Neural progenitor cell (in vitro differentiated cells): ENCODE results near the gene ROR2. TPM values are rescaled to one million over a fixed set of nuclear protein-coding genes. Genes with fewer than 3 reads are reported as not detected.
"Not testable (repeated sequence)": the region's sequence is repeated elsewhere in the genome, so short reads cannot be mapped to it uniquely, and the experiment has no call there.

ENCODE experiments used
- DNase-seq: peaks from one replicate; pipeline ENCODE4 v3.0.0-alpha.2; 2016; ENCODE audit warnings: low spot score
- H2AFZ ChIP-seq: fragments of 200-600 bp; sonication (generic); replicated peaks from 2 replicates; pipeline ENCODE4 v1.6.1; 2016; ENCODE audit warnings: antibody characterized with exemption
- H3F3A ChIP-seq: fragments of 200-600 bp; sonication (generic); 2 replicates; pipeline ENCODE4 v1.6.1; 2016; ENCODE audit warnings: antibody characterized with exemption, low read depth
- H3K27ac ChIP-seq: fragments of 200-600 bp; sonication (generic); 2 replicates; pipeline ENCODE4 v1.5.1; 2016; ENCODE audit warnings: mild to moderate bottlenecking
- H3K27me3 ChIP-seq: fragments of 200-600 bp; sonication (generic); 2 replicates; pipeline ENCODE4 v1.6.1; 2016; ENCODE audit warnings: mild to moderate bottlenecking, moderate library complexity
- H3K36me3 ChIP-seq: fragments of 200-600 bp; sonication (generic); 2 replicates; pipeline ENCODE4 v1.5.1; 2016
- H3K4me1 ChIP-seq: fragments of 200-600 bp; sonication (generic); 2 replicates; pipeline ENCODE4 v1.6.1; 2016; ENCODE audit warnings: mixed run types
- H3K4me2 ChIP-seq: fragments of 200-600 bp; sonication (generic); 2 replicates; pipeline ENCODE4 v1.6.1; 2016
- H3K4me3 ChIP-seq: fragments of 200-600 bp; sonication (generic); 2 replicates; pipeline ENCODE4 v1.5.1; 2016
- H3K79me2 ChIP-seq: fragments of 200-600 bp; sonication (generic); 2 replicates; pipeline ENCODE4 v1.6.1; 2016; ENCODE audit warnings: low read depth
- H3K9ac ChIP-seq: fragments of 200-600 bp; sonication (generic); 2 replicates; pipeline ENCODE4 v1.6.1; 2016
- H3K9me3 ChIP-seq: fragments of 200-600 bp; sonication (generic); 2 replicates; pipeline ENCODE4 v1.5.1; 2016; ENCODE audit warnings: low read depth
- H4K20me1 ChIP-seq: fragments of 200-600 bp; sonication (generic); 2 replicates; pipeline ENCODE4 v1.6.1; 2016; ENCODE audit warnings: low read depth
- H3K27ac Mint-ChIP-seq: 3 replicates; pipeline ENCODE4 v1.8.0; 2021; ENCODE audit warnings: mixed read lengths
- H3K27me3 Mint-ChIP-seq: 2 replicates; pipeline ENCODE4 v1.8.0; 2022; ENCODE audit warnings: low read depth, mild to moderate bottlenecking, inconsistent platforms, moderate library complexity, mixed read lengths; ENCODE audit not compliant: insufficient read depth
- H3K36me3 Mint-ChIP-seq: 3 replicates; pipeline ENCODE4 v1.8.0; 2021; ENCODE audit warnings: mixed read lengths
- H3K4me1 Mint-ChIP-seq: 3 replicates; pipeline ENCODE4 v1.8.0; 2021; ENCODE audit warnings: mixed read lengths
- H3K4me3 Mint-ChIP-seq: 3 replicates; pipeline ENCODE4 v1.8.0; 2021; ENCODE audit warnings: mild to moderate bottlenecking, moderate library complexity, mixed read lengths
- H3K9me3 Mint-ChIP-seq: 3 replicates; pipeline ENCODE4 v1.8.0; 2020; ENCODE audit warnings: mixed read lengths
- EZH2 ChIP-seq: fragments of 200-600 bp; sonication (generic); IDR thresholded peaks from 2 replicates; pipeline ENCODE4 v1.6.1; 2017; ENCODE audit warnings: antibody characterized with exemption, mild to moderate bottlenecking, moderate library complexity
- EZH2phosphoT487 ChIP-seq: fragments of 200-600 bp; sonication (generic); IDR thresholded peaks from 2 replicates; pipeline ENCODE4 v1.6.1; 2017; ENCODE audit warnings: antibody characterized with exemption
- total RNA-seq: library from RNA; depleted of rRNA; stranded (reverse); fragments of >200 nt; gene quantifications from 2 replicates; pipeline ENCODE4 v1.2.3, GENCODE V29; 2015; ENCODE audit warnings: low replicate concordance
- TF ChIP-seq, protein P1 (sequence below): fragments of 200-600 bp; sonication (generic); IDR thresholded peaks from 2 replicates; pipeline ENCODE4 v1.5.1; 2017; ENCODE audit warnings: antibody characterized with exemption, mild to moderate bottlenecking

Gene ROR2
- total RNA-seq, 1 donor from 2014 or later, result 20.1 TPM

DNA sequence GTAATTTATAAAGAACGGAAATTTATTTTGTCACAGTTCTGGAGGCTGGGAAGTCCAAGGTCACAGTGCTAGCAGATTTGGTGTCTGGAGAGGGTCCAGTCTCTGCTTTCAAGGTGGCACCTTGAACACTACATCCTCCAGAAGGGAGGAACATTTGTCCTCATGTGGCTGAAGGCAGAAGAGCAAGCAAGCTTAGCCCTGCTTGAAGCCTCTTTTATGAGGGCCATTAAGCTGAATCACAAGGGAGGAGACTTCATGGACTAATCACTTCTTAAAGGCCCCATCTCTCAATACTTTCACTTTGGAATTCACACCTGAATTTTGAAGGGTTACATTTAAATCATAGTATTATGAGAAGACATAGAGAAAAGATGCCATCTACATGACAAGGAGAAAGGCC, 311.0 kb downstream of the ROR2 start:
- no peak overlapping the region for H3K27ac Mint-ChIP-seq
- H3K4me2 ChIP-seq, result no peak overlapping the region

DNA sequence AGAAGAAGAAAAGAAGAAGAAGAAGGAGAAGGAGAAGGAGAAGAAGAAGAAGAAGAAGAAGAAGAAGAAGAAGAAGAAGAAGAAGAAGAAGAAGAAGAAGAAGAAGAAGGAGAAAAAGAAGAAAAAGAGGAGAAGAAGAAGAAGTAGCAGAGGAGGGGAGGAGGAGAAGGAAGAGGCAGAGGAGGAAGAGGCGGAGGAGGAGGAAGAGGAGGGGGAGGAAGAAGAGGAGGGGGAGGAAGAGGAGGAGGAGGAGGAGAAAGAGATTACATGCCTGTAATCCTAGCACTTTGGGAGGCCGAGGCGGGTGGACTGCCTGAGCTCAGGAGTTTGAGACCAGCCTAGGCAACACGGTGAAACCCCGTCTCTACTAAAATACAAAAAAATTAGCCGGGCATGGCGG, 315.2 kb downstream of the ROR2 start:
- not testable (repeated sequence) for DNase-seq, H3K27ac Mint-ChIP-seq, H3K36me3 Mint-ChIP-seq, H3K36me3 ChIP-seq, H3F3A ChIP-seq, H2AFZ ChIP-seq, H3K9me3 Mint-ChIP-seq, H3K27me3 Mint-ChIP-seq, H3K9me3 ChIP-seq, H3K27me3 ChIP-seq, H3K4me1 Mint-ChIP-seq, H3K4me3 Mint-ChIP-seq, H4K20me1 ChIP-seq, H3K4me2 ChIP-seq, H3K9ac ChIP-seq, H3K27ac ChIP-seq, H3K4me1 ChIP-seq, H3K4me3 ChIP-seq, H3K79me2 ChIP-seq

More for the DNA sequence above, 311.0 kb downstream of the ROR2 start:
- Histone ChIP-seq H3K9me3 (no peaks in the 10 kb centered on the region), H4K20me1 (no peaks in the 10 kb centered on the region), H3K79me2 (no peaks in the 10 kb centered on the region), H3K9ac (no peak overlapping the region), H2AFZ (no peak overlapping the region), H3K36me3 (no peaks in the 10 kb centered on the region), H3K27me3 (no peaks in the 10 kb centered on the region), H3F3A (no peaks in the 10 kb centered on the region), H3K27ac (no peak overlapping the region), H3K4me1 (peaks cover 4% of the 10 kb centered on the region), H3K4me3 (no peak overlapping the region)
- DNase-seq, result no peak
- H3K27me3 Mint-ChIP-seq, result no peaks in the 10 kb centered on the region
- no peak for TF ChIP-seq EZH2
- no peaks in the 10 kb centered on the region for H3K4me1 Mint-ChIP-seq
- H3K9me3 Mint-ChIP-seq, result peaks cover 7% of the 10 kb centered on the region
- no peak overlapping the region for H3K4me3 Mint-ChIP-seq
- no peaks in the 10 kb centered on the region for H3K36me3 Mint-ChIP-seq

DNA sequence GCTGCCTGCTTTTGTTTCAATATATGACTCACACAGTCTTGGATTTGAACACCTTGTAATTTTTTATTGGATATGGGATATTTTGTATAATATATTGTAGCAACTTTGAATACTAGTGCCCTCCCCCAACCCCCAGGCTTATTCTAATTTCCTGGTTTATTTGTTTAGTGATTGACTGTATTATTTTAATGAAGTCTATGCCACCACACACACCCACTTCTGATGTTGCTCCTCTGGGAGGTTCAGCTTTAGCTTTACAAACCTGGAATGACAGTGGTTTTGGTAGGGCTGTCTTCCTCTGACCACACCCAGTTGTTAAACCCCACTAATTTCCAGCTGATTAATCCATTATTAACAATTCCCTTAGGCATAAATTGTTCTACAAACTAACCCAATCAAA, 320.3 kb downstream of the ROR2 start:
- Histone ChIP-seq H4K20me1 (no peaks in the 10 kb centered on the region), H3K36me3 (no peaks in the 10 kb centered on the region), H3K4me1 (no peaks in the 10 kb centered on the region), H3F3A (no peaks in the 10 kb centered on the region), H3K4me3 (no peak overlapping the region), H3K79me2 (no peaks in the 10 kb centered on the region), H3K27me3 (no peaks in the 10 kb centered on the region), H2AFZ (no peak overlapping the region), H3K9ac (no peak overlapping the region), H3K4me2 (no peak overlapping the region), H3K9me3 (no peaks in the 10 kb centered on the region), H3K27ac (no peak overlapping the region)
- peaks cover 6% of the 10 kb centered on the region for H3K27me3 Mint-ChIP-seq
- DNase-seq, result no peak
- TF ChIP-seq EZH2 (no peak), EZH2phosphoT487 (no peak)
- TF ChIP-seq, protein P1, sequence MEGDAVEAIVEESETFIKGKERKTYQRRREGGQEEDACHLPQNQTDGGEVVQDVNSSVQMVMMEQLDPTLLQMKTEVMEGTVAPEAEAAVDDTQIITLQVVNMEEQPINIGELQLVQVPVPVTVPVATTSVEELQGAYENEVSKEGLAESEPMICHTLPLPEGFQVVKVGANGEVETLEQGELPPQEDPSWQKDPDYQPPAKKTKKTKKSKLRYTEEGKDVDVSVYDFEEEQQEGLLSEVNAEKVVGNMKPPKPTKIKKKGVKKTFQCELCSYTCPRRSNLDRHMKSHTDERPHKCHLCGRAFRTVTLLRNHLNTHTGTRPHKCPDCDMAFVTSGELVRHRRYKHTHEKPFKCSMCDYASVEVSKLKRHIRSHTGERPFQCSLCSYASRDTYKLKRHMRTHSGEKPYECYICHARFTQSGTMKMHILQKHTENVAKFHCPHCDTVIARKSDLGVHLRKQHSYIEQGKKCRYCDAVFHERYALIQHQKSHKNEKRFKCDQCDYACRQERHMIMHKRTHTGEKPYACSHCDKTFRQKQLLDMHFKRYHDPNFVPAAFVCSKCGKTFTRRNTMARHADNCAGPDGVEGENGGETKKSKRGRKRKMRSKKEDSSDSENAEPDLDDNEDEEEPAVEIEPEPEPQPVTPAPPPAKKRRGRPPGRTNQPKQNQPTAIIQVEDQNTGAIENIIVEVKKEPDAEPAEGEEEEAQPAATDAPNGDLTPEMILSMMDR, result no peak
- no peaks in the 10 kb centered on the region for H3K36me3 Mint-ChIP-seq
- H3K4me3 Mint-ChIP-seq, result no peak overlapping the region
- peaks cover 8% of the 10 kb centered on the region for H3K9me3 Mint-ChIP-seq
- no peak overlapping the region for H3K27ac Mint-ChIP-seq
- H3K4me1 Mint-ChIP-seq, result no peaks in the 10 kb centered on the region

DNA sequence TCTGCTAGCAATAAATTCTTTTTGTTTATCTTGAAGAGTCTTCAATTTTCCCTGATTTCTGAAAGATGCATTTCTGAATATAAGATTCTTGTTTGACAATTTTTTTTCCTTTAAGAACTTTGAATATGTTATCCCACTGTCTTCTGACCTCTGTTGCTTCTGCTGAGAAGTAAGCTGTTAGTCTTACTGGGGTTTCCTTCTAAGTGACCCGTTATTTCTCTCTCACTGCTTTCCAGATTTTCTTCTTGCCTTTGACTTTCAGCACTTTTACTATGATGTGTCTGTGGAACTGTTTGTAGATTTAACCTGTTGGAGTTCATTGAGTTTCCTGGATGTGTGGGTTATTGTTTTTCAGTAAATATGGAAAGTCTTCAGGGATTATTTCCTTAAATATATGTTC, 321.1 kb downstream of the ROR2 start:
- Mint-ChIP-seq H3K36me3 (no peaks in the 10 kb centered on the region), H3K27ac (no peak overlapping the region)
- H2AFZ ChIP-seq, result no peak overlapping the region

More for the DNA sequence above, 321.1 kb downstream of the ROR2 start:
- no peaks in the 10 kb centered on the region for H3K36me3 ChIP-seq
- H3K27ac ChIP-seq, result no peak overlapping the region
- no peak overlapping the region for H3K4me2 ChIP-seq
- TF ChIP-seq, protein P1, result no peak
- no peak for TF ChIP-seq EZH2
- no peak for TF ChIP-seq EZH2phosphoT487
- peaks cover 9% of the 10 kb centered on the region for H3K27me3 Mint-ChIP-seq
- H3K4me1 ChIP-seq, result no peaks in the 10 kb centered on the region
- no peaks in the 10 kb centered on the region for H3K27me3 ChIP-seq
- H3K4me1 Mint-ChIP-seq, result no peaks in the 10 kb centered on the region
- no peaks in the 10 kb centered on the region for H4K20me1 ChIP-seq
- H3K9me3 Mint-ChIP-seq, result peaks cover 8% of the 10 kb centered on the region
- DNase-seq, result no peak
- H3K79me2 ChIP-seq, result no peaks in the 10 kb centered on the region
- H3F3A ChIP-seq, result no peaks in the 10 kb centered on the region
- no peak overlapping the region for H3K4me3 Mint-ChIP-seq
- no peak overlapping the region for H3K4me3 ChIP-seq
- no peaks in the 10 kb centered on the region for H3K9me3 ChIP-seq
- no peak overlapping the region for H3K9ac ChIP-seq
